MM.1S (cell line): ENCODE data around the gene TPGS1.

Experiments used
- EZH2 ChIP-seq: fragments of 300-600 bp; sonication (generic); optimal IDR thresholded peaks from 2 replicates; pipeline ENCODE3; 2017; ENCODE audit warnings: low read depth, mild to moderate bottlenecking, antibody characterized with exemption, low read length, mixed read lengths
- TF ChIP-seq, protein P1 (sequence below): fragments of 300-600 bp; sonication (generic); IDR thresholded peaks from 2 replicates; pipeline ENCODE4 v1.5.1; 2016; ENCODE audit warnings: antibody characterized with exemption, low read length, mixed read lengths

DNA sequence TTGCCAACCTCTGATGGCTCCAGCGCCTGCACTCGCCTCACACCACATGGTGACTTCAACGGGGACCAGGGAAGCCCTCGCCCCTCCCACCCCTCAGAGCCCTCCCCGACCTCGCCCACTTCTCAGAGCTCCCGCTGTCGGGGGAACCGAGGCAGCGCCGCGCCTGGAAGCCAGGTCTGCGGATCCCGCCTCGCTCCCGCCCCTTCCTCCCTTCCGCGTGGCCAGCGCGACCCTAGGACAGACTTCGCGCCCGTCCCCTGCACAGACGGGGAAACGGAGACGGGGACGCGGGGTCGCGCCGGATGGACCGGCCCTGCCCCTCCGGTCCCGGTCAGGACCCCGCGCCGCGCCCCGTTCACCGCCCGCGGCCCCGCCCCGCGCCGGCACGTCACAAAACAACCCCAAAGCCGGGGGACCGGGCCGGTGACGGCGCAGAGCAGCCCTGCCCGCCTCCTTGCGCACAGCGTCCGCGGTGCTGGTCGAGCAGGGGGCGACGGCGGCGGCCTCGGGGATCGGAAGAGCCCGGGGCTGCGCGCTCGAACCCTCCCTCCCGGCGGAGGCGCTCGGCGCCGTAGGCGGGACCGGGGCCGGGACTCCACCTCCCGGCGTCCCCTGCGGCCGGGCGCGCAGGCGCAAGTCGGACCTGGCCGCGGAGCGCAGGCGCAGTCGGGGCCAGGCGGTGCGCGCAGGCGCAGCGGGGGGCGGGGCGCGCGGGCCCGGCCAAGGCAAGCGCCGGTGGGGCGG, 23.9 kb downstream of the TPGS1 start:
- TF ChIP-seq, protein P1, sequence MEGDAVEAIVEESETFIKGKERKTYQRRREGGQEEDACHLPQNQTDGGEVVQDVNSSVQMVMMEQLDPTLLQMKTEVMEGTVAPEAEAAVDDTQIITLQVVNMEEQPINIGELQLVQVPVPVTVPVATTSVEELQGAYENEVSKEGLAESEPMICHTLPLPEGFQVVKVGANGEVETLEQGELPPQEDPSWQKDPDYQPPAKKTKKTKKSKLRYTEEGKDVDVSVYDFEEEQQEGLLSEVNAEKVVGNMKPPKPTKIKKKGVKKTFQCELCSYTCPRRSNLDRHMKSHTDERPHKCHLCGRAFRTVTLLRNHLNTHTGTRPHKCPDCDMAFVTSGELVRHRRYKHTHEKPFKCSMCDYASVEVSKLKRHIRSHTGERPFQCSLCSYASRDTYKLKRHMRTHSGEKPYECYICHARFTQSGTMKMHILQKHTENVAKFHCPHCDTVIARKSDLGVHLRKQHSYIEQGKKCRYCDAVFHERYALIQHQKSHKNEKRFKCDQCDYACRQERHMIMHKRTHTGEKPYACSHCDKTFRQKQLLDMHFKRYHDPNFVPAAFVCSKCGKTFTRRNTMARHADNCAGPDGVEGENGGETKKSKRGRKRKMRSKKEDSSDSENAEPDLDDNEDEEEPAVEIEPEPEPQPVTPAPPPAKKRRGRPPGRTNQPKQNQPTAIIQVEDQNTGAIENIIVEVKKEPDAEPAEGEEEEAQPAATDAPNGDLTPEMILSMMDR = peak; percentile 9; the same call in 1 of the 2 replicates
- no peak for TF ChIP-seq EZH2
